Hypothalamus (tissue), 51 donors: ENCODE measurements around the gene DNTT.

Source experiments
- DNase-seq, 51 donors: peaks; one replicate each; lab custom pipeline; 2025; lab: John Stamatoyannopoulos, UW

DNTT gene

DNA sequence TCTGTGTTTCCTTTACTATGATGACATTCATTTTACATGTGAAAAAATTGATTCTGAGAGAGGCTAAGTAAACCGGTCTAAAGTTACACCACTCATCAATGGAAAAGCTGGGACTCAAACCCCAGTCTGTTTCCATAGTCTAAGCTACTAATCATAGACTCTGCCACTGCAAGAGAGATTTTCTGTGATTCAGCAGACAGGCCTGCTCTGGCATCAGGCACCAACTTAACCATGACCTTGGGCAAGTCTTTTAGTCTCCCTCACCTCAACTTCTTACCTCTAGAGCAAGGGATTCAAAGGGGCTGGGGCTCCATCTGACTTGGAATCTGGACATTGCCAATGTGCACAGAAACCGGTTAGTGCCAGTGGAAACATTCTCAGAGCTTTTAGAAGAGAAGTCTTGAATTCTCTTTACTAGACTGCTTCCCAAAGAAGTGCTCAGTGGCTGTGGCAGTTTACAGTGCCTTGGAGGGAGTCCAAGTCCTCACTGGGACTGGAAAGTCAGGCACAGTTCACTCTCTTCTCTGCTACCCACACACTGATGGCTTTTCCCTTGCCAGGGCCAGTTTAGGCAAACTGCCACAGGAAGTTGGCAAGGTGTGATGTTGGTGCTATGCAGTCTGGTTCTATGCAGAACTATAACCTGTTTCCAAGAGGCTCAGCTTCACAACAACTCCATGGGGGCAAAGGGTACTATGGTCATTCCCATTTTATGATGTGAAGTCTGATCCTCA lies 28.4 kb upstream of the DNTT start:
- DNase-seq: peak in 9 of 51 donors; percentile 13 to 39 (median 26)

DNA sequence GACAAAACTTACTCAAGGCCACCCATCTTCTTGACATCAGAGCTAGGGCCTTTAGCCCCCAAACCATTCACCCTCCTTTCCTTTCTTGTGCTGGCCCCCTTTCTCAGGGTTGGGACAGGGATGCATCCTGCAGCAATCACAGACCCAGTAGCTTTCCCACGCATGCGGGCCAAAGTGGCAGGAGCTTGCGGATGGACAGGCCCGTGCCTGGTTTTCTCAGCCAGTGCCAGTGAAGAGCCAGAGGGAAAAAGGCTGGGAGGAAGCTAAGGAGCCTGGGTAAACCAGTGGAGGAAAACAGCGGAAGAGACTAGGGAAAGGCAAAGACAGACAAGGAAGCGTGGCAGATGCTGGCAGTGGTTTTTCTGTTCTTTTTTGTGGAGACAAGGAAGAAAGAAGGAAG lies 27.8 kb upstream of the DNTT start:
- DNase-seq: no peak

DNA sequence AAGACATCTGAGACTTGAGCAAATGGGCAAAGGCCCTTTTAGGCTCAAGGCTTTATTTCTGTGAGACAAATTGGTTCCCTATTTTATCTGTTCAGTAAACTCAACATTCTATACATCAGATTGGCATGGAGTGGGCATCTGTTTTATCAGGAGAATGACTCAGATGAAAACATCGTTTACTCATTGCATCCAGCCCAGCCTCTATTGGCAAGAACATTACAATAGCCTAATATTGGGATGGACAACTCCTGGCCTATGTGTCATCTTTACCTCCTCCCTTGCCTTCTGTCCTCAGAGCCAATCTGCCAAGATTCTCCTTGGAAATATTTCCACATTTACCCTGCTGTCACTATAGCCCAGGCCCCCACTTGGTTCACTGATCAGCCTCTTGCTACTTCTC lies 27.4 kb upstream of the DNTT start:
- DNase-seq: no peak

DNA sequence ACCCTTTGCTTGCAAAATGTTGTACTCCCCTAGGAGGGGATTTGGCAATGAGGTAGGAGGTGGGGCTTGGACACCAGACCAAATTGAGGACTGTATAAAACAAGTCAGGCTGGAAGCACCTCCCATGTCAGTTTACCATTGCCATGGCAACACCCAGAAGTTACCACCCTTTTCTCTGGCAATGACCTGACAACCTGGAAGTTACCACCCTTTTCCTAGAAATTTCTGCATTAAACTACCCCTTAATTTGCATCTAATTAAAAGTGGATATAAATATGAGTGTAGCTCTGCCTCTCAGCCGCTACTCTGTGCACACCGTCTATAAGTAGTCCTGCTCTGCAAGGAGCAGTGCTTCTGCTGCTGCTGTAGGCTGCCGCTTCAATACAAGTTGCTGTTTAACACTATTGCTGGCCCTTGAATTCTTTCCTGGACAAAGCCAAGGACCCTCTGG lies 25.0 kb upstream of the DNTT start:
- no peak for DNase-seq

DNA sequence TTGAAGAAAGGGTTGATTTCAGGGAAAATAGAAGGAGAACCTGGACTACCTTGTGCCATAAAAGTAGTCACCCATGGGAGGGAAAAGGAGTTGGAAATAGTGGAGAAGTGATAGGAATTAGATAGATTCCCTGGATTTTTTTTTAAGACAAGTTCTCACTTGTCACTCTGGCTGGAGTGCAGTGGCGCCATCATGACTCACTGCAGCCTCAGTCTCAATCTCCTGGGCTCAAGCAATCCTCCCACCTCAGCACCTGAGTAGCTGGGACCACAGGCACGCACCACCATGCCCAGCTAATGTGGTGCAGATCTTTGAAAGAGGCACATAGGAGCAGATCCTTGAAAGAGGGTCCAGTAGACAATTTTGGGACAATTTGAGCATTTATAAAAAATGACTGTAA lies 23.4 kb upstream of the DNTT start:
- DNase-seq: no peak

DNA sequence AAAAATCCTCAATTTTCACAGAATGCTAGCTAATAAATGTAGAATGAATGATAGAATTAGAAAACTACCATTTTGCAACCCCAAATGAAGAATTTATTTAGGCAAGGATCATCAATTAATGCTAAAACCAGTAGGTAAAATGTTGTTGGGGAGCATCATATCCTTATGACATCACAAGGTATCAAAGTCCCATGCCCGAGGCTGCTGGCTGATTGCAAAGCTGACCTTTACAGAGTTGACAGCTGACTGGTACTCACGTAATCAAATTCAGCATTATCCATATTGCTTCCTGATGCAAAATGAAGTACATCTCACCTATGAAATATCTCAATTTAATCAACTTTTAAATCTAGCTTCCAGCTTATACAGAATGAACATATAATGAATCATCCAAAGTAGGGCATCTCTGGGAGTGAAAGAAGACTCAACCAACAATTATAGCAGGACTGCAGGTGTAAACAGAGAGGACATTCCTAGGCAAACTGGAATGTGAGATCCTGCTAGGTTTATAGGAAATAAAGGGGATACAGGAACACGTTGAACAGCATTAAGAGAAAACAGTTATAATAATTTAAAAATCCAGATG lies 22.7 kb upstream of the DNTT start:
- DNase-seq: no peak

DNA sequence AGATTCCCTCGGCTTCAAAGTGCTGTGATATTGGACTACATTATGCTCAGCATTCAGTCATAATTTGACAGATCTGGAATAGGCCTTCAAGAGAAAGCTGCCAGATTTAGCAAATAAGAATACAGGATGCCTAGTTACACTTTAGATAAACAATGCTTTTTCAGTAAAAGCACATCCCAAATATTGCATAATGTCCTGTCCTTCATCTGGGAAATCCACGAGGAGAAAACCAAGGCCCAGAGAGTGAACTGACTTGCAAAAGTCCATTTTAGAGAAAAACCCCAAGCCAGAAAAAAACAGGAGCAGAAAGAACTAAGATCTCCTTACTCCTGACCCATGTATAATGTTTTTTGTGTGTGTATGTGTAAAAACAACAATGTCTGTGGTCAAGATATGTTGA lies 20.9 kb upstream of the DNTT start:
- DNase-seq: no peak

DNA sequence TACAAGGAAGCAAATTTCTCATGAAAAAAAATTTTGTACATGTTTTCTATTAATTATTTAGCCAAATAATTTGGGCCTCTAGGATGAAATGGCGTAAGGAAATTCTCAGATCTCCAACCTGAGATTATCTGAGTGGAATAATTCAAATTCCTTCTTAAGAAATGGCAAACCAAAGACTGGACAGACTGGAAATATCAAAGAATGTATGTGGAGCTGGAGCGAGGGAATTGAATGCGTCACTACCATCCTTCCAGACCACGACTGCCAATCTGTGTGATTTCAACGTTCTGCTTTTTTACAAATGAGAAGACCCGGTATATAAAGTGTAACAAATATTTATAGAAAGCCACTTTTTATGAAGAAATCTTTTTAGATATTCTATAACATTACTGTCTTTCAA lies 20.5 kb upstream of the DNTT start:
- DNase-seq: no peak

DNA sequence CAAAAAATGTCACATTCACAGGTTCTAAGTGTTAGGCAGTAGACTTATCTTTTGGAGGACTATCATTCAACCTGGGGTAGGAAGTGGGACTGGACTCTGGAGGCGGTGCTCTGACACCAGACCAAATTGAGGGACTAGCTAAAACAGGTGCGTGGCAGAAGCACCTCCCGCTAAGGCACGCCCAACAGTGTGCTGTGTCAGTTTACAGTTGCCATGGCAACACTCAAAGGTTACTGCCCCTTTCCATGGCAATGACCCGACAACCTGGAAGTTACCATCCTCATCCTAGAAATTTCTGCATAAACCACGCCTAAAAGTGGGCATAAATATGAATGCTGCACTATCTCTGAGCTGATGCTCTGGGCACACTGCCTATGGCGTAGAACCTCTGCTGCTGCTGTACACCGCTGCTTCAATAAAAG lies 18.9 kb upstream of the DNTT start:
- no peak for DNase-seq

DNA sequence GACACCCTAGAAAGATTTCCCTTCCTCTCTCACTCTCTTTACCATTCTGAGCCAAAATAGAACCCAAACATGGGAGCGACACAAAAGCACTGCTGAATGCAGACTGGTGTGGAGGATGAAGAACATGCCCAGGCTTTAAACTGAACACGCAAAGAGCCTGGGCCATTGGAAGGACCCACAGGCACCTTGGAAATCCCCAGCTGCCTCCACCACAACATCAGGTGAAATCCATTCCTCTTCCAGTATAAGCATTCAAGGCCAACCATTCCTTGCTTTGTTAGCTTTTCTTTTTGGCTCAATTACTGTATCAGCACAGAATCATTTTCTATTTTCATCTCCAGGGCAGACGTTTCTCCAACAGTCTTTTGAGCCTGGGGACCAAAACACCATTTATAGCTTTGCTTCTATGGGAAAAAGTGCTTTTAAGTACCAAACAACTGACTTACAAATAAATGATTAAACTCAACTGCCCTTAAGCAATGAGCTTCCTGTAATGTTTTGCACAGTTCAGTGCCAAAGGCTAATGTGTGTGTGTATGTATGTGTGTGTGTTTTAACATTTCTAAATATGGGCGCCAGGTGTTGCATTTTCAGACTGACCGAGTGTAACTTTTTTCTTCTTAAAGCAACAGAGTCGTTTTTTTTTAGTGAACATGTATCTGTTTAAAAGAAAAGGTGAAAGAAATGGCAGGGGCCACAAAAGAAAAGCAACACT lies 16.7 kb upstream of the DNTT start:
- DNase-seq: no peak

DNA sequence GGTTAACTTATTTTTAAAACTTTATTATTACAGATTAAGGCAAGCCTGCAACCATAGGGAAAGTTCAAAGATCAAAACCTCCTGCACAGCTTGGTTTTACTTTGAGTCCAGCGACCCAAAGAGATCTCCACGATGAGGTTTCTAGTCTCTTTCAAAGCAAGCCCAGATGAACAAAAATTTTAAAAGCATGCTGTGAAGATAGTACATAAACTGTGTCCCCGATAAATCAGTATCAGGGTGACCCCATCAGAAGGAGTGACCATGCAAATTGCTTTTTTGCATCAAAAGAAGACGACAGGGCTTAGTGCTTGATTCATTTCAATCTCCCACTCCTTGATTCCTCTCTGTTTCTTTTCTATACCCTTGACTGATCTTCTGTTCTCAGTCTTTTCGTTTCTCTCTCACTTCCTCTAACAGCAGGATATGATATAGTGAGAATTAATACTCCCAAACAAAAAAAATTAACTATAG lies 16.0 kb upstream of the DNTT start:
- no peak for DNase-seq

DNA sequence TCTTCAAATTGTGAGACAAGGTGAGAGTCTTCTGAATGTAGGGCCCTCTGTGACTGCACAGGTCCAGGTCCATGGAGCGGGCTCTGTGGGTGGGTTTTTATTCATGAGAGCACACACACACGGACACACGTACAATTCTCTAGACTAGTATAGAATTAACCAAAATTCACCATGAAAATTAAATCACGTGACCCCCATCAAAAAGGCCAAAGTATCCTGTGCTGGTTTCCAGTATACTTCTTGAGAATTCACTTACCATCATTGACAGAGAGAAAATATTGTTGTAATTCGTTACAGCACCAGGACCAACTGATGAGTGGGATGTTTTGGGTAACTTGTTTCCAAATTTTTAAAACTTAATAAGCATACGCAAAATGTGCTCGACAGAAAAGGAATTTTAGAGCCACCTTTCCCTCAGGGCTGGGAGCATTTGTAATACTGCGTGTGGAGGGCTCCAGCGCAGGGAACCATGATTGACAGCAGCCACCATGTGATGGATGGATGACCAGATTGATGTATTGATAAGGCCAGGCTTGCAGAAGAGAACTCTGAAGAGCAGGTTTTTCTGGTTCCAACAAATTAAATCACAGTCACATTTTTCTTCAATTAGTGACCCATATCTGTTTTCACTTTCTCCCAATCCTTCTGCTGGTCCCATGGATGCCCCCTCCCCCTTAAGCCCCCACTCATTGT lies 14.9 kb upstream of the DNTT start:
- DNase-seq: no peak

DNA sequence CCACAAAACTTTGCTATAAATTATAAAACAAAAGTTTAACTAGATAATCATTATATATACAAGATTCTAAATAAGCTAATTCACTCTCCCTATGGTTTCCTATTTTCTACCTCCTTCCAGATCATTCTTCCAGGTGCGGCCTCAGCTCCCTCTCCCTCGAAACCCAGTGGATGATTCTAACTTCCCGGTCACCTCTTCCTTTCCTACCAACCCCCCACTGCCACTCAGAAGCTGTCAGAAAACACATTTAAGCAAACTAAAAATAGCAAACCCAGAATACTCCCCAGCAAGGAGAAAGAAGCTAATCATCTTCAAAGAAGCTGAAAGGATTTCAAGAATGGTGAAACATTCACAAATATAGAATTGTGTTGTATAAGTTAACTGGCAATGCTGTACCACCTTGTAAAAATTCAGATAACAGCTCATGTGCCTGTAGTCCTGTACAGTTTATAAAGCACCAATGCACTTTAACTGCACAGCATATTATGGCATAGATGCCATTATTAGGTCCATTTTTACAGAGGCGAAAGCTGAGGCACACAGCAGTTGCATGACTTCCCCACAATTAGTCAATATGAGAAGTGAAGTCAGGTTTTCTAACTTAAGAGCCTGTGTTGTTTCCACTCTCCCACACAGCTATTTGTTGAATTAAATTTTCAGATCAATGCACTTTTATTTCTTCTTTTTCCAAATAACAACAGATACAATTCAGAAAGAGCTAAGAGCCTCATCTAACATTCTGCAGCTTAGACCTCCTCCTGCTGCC lies 13.7 kb upstream of the DNTT start:
- DNase-seq: no peak

DNA sequence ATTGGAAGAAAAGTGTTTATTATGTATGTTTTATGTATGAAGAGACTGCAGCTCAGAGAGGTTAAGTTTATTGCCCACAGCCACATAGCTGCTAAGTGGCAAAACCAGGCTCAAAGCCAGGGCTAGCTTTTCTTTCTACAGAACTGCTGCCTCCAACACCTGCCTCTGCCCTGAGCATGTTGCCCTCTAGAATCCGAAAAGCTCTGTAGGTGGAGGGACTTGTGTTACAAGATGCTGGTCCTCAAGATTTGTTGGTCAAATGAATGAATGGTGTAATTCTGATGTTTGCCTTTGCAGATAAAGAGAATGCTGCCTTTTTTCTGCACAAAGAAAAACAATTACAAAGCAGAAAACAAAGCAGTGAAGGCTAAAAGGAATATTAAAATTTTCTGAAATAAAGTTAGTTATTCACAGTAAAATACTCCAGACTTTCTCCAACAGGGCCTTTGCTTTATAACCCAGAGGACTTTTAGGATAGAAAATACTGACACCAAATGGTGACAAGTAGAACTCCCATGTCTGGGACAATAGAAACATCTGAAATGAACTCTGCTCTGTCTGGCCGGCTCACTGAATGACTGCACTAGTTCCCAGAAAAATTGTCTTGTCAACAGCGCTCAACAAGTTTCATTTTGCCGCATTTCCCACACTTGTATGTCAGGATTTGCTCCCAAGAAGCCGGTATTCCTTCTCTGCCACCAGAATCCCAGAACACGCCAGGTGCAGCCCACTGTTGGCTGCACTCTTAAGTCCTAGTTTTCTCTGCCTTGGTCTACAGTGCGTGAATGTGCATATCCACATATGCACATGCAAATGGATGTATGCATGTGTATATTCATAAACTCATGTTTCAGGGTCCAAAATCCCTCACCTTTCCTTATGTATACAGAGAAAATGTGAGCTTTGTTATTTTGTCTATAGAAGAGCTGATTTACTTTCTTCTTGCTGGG lies 11.0 kb upstream of the DNTT start:
- peak in 13 of 51 donors; percentile 3 to 32 (median 7) for DNase-seq

DNA sequence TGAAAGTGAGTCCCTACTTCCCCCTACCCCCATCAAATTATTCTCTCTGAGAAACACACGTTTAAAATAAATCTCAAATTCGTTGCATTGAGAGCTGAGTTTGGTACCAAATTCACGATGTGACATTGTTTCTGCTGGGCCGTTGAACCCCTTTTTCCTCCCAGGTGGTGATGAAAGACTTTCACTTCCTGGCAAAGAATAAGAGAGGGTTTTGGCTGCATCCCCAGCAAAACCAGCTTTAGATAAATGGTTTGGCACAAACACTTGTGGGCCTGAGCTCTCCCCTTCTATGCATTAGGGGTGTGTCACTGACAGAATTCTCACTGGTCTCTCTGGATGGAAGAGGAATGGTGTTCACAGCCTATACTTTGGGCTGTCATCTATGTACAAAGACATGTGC lies 8.8 kb upstream of the DNTT start:
- no peak for DNase-seq

DNA sequence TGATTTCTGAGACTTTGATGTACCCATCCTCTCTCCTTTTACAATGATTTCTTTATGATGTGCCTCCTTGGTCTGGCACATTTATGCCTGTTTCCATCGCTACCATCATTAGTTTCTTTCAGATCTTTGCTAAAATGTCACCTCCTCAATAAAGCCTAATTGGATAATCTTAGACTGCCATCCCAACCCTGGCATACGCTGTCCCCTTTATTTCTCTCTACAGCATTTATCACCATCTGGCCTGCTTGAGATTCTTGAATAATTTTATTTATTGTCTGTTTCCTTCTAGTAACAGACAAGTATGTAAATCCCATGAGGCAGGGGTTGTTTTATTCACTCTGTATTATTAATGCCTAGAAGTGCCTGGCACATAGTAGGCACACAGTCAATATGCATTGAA lies 6.7 kb upstream of the DNTT start:
- DNase-seq: no peak

DNA sequence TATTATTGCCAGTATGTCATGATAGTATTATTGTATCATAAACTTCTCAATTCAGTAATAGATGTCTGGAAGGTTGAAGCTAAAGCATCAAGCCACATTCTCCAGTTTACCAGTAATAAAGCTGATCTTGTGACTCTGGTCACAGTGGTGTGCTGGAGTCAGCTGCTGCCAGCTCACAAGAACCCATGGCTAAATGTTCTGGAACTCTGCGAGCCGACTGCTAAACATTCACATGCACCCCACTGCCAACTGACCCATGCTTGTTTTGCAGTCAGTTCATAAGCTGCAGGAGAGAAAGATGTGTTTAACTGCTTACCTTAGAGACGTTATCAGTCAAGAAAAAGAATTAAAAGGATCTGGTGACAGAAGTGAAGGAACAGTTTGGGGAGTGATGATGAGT lies 5.9 kb upstream of the DNTT start:
- no peak for DNase-seq

DNA sequence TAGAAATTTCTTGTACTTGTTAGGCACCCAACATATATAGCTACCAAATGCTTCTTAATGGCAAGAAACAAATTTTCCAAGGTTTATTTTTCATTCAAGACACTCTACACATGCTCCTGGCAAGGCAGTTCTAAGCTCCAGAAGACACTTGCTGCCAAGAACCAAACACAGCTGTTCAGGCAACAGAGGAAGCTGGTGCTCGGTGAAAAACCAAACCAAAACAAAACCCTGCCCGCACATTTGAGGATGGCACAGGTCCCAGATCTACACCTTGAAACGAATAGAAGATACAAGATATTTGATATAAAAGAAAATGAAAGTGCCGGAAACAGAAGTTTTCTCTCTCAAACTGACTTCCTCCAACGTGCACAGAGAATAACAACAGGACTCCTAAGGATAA lies 4.9 kb upstream of the DNTT start:
- no peak for DNase-seq

DNA sequence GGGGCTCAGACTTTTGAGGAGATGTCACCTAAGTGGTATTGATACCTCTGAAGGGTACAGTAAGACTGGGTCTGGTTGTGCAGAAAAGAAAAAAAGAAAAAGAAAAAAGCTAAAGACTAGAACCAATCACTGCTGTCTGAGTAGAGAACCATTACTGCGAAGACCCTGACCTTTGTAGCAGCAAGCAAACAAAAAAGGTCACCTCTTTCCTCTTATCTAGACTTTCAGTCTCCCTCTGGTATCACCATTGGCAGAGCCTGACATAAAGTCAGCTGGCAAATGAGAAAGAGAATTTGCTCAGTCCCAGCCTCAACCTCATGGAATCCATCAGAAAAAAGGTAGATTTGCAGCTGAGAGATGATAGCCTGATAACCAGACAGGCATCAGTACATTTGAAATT lies 2.6 kb upstream of the DNTT start:
- no peak for DNase-seq
